Measurements from ENCODE around the gene TERT. TPM values are rescaled to one million over a fixed set of nuclear protein-coding genes. Genes with fewer than 3 reads are reported as not detected.
A peak's percentile ranks its signal among the peaks of the same experiment; 100 is the strongest.

TERT gene
- total and polyA plus RNA-seq, 12 donors, result 0.29 TPM; not detected in 11

DNA sequence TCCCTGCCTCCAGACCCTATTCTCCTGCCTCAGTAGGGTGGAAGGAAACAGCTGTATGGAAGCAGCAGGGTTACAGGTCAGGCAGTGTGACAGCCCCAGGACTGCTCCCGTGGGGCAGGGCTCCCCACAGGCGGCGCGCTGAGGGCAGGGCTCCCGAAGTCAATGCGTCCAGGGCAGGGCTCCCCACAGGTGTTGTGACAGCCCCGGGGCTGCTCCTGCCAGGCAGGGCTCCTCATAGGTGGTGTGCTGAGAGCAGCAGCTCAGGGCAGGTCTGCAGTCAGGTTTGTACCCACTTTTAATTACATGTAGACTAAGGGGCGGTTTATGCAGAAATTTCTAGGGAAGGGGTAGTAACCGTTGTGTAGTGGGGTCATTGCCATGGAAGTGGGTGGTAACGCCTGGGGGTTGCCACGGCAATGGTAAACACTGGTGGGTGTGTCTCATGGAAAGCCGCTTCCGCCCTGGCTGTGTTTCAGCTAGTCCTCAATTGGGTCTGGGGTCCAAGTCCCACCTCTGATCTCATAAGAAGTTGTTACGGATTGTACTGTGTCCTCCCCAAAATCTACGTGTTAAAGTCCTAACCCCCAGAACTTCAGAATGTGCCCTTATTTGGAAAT lies 16.7 kb upstream of the TERT start:
- H3K4me3 ChIP-seq, result no peak overlapping the region
- H3K4me1 ChIP-seq (replicated peaks in 1 of 2), result no peaks in the 10 kb centered on the region
- H3K27ac ChIP-seq, result no peak overlapping the region
- DNase-seq, result peak in 1 of 7 donors; percentile 39
- TF ChIP-seq, protein P1, sequence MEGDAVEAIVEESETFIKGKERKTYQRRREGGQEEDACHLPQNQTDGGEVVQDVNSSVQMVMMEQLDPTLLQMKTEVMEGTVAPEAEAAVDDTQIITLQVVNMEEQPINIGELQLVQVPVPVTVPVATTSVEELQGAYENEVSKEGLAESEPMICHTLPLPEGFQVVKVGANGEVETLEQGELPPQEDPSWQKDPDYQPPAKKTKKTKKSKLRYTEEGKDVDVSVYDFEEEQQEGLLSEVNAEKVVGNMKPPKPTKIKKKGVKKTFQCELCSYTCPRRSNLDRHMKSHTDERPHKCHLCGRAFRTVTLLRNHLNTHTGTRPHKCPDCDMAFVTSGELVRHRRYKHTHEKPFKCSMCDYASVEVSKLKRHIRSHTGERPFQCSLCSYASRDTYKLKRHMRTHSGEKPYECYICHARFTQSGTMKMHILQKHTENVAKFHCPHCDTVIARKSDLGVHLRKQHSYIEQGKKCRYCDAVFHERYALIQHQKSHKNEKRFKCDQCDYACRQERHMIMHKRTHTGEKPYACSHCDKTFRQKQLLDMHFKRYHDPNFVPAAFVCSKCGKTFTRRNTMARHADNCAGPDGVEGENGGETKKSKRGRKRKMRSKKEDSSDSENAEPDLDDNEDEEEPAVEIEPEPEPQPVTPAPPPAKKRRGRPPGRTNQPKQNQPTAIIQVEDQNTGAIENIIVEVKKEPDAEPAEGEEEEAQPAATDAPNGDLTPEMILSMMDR (IDR thresholded peaks at IDR 0.05), result no peak
- H3K27me3 ChIP-seq, result no peaks in the 10 kb centered on the region
- no peaks in the 10 kb centered on the region for H3K9me3 ChIP-seq (replicated peaks in 1 of 3)
- intact Hi-C loops (cut with DNase I), result no loop called here
- H3K36me3 ChIP-seq (replicated peaks in 1 of 2), result no peaks in the 10 kb centered on the region
- WGBS, 4 donors, result 76 to 90% (median 85%) methylated on average over 9 to 15 of the region's 15 CpGs

DNA sequence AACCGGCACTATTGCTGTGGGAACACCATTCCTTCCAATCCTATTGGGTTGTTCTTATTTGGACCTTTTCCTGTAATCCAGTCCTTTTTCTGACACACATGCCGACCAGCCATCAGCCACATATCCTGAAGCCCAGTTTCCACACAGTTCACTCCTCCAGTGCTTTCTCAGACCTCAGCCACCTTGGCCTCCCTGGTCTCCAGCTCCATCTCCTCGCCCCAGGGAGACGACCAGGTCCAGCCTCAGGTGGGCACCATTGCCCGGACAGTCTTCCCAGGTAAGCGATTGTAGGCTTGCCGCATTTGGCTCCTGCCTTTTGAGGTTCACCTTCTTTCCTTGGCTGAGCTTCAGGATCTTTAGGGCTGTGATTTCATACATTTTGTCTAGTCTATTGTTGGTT lies 15.2 kb upstream of the TERT start:
- intact Hi-C loops (cut with DNase I), result no loop called here
- peak in 1 of 7 donors; percentile 18 for DNase-seq
- H3K4me1 ChIP-seq (replicated peaks in 1 of 2), result no peaks in the 10 kb centered on the region
- TF ChIP-seq, protein P1 (IDR thresholded peaks at IDR 0.05), result no peak
- TF ChIP-seq POLR2A (IDR thresholded peaks at IDR 0.05), result no peak
- no peak overlapping the region for H3K27ac ChIP-seq
- no peak overlapping the region for H3K4me3 ChIP-seq
- no peaks in the 10 kb centered on the region for H3K9me3 ChIP-seq (replicated peaks in 1 of 3)
- H3K36me3 ChIP-seq (replicated peaks in 1 of 2), result no peaks in the 10 kb centered on the region
- no peaks in the 10 kb centered on the region for H3K27me3 ChIP-seq
- WGBS, 4 donors, result 83 to 88% (median 86%) methylated on average over 7 of the region's 7 CpGs

DNA sequence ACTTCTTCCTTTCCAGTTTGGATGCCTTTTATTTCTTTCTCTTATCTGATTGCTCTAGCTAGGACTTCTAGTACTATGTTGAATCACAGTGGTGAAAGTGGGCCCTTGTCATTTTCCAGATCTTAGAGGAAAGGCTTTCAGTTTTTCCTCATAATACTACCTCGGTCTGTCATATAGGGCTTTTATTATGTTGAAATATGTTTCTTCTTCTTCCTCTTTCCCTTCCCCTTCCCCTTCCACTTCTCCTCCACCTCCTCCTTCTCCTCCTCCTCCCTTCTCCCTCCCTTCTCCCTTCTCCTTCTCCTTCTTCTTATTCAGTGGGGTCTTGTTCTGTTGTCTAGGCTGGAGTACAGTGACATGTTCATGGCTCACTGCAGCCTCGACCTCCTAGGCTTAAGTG lies 9.2 kb upstream of the TERT start:
- Histone ChIP-seq H3K4me3 (no peak overlapping the region), H3K27me3 (no peaks in the 10 kb centered on the region), H3K36me3 (replicated peaks in 1 of 2) (no peaks in the 10 kb centered on the region), H3K9me3 (replicated peaks in 1 of 3) (no peaks in the 10 kb centered on the region), H3K27ac (no peak overlapping the region), H3K4me1 (replicated peaks in 1 of 2) (no peaks in the 10 kb centered on the region)
- TF ChIP-seq, protein P1 (IDR thresholded peaks at IDR 0.05), result no peak
- DNase-seq, result no peak
- WGBS, 4 donors, result 58 to 79% (median 73%) methylated on average over 2 of the region's 2 CpGs
- intact Hi-C loops (cut with DNase I), result no loop called here

DNA sequence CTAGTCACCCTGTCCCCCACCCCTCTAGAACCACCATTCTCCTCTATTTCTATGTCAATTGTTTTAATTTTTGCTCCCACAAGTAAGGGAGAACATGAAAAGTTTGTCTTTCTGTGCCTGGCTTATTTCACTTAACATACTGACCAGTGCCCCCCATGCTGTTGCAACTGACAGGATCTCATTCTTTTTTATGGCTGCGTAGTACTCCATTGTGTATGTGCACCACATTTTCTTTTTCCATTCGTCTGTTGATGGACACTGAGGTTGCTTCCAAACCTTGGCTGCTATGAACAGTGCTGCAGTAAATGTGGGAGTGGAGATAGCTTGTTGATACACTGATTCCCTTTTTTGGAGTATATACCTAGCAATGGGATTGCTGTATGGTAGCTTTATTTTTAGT lies 7.4 kb upstream of the TERT start:
- Histone ChIP-seq H3K36me3 (replicated peaks in 1 of 2) (no peaks in the 10 kb centered on the region), H3K4me1 (replicated peaks in 1 of 2) (no peaks in the 10 kb centered on the region), H3K27ac (no peak overlapping the region), H3K9me3 (replicated peaks in 1 of 3) (no peaks in the 10 kb centered on the region), H3K4me3 (no peak overlapping the region), H3K27me3 (no peaks in the 10 kb centered on the region)
- intact Hi-C loops (cut with DNase I), result no loop called here
- WGBS, 4 donors, result 71 to 87% (median 79%) methylated on average over 2 of the region's 2 CpGs
- TF ChIP-seq, protein P1 (IDR thresholded peaks at IDR 0.05), result no peak
- no peak for TF ChIP-seq POLR2A (IDR thresholded peaks at IDR 0.05)
- peak in 1 of 7 donors; percentile 2 for DNase-seq
